Common myeloid progenitor, CD34-positive (primary cell): ENCODE results near the gene GLI3.

Source experiments
- CTCF ChIA-PET: fragments of 350-600 bp; sonication (Branson Sonifier 250); formaldehyde crosslinking; loops from one replicate; lab custom pipeline; 2021; ENCODE audit warnings: antibody characterized with exemption; lab: Charles Lee
- POLR2A ChIA-PET: fragments of 350-600 bp; sonication (Branson Sonifier 250); formaldehyde crosslinking; loops from one replicate; lab custom pipeline; 2021; ENCODE audit warnings: antibody characterized with exemption; lab: Charles Lee
- DNase-seq, 3 donors: peaks; one replicate each; pipeline versions ENCODE4 v3.0.0 to v3.0.0-alpha.2; 2013
- H3K27ac ChIP-seq, 2 experiments: 1 replicate in 1 of 2; 2 replicates in 1 of 2; pipeline ENCODE4 v1.7.0; 2013; ENCODE audit warnings: inconsistent platforms in 2 of 2, low read length in 2 of 2, mild to moderate bottlenecking in 2 of 2, low read depth in 1 of 2, moderate library complexity in 1 of 2; ENCODE audit not compliant: severe bottlenecking in 2 of 2, insufficient read depth in 1 of 2, poor library complexity in 1 of 2
- H3K27me3 ChIP-seq, 5 experiments: replicated peaks in 2 of 5; 1 replicate in 3 of 5; 2 replicates in 2 of 5; pipeline versions ENCODE4 v1.6.1 to v1.7.0; 2013; ENCODE audit warnings: low read length in 4 of 5, mild to moderate bottlenecking in 2 of 5, moderate library complexity in 2 of 5, inconsistent platforms in 1 of 5; ENCODE audit not compliant: insufficient read depth in 5 of 5, control insufficient read depth in 4 of 5
- H3K36me3 ChIP-seq, 4 experiments: 1 replicate in 2 of 4; 2 replicates in 2 of 4; pipeline versions ENCODE4 v1.6.1 to v1.7.0; 2013; ENCODE audit warnings: low read length in 3 of 4, control low read depth in 1 of 4, mild to moderate bottlenecking in 1 of 4; ENCODE audit not compliant: control insufficient read depth in 4 of 4, insufficient read depth in 4 of 4
- H3K4me1 ChIP-seq, 4 experiments: 1 replicate in 3 of 4; 2 replicates in 1 of 4; pipeline versions ENCODE4 v1.6.1 to v1.7.1; 2013; ENCODE audit warnings: low read length in 3 of 4, mild to moderate bottlenecking in 3 of 4, control low read depth in 1 of 4, inconsistent platforms in 1 of 4, moderate library complexity in 1 of 4; ENCODE audit not compliant: control insufficient read depth in 4 of 4, insufficient read depth in 4 of 4; ENCODE audit errors: control extremely low read depth in 1 of 4
- H3K4me3 ChIP-seq, 7 experiments: 1 replicate in 4 of 7; 2 replicates in 3 of 7; pipeline versions ENCODE4 v1.5.1 to v1.7.0; 2013; ENCODE audit warnings: mild to moderate bottlenecking in 7 of 7, low read length in 6 of 7, moderate library complexity in 6 of 7, inconsistent platforms in 2 of 7, low read depth in 2 of 7, control low read depth in 1 of 7; ENCODE audit not compliant: insufficient read depth in 4 of 7, control insufficient read depth in 1 of 7; ENCODE audit errors: extremely low read depth in 1 of 7
- H3K9me3 ChIP-seq, 5 experiments: 1 replicate in 4 of 5; 2 replicates in 1 of 5; pipeline versions ENCODE4 v1.6.1 to v1.7.1; 2013; ENCODE audit warnings: low read length in 4 of 5, mild to moderate bottlenecking in 2 of 5, inconsistent platforms in 1 of 5, low read depth in 1 of 5, moderate library complexity in 1 of 5; ENCODE audit not compliant: control insufficient read depth in 4 of 5, insufficient read depth in 2 of 5; ENCODE audit errors: control extremely low read depth in 1 of 5
- WGBS: methylation state at CpG from one replicate; pipeline ENCODE4 v1.1.5; 2013; ENCODE audit not compliant: insufficient coverage; 5-methylcytosine and 5-hydroxymethylcytosine counted together

GLI3 gene

DNA sequence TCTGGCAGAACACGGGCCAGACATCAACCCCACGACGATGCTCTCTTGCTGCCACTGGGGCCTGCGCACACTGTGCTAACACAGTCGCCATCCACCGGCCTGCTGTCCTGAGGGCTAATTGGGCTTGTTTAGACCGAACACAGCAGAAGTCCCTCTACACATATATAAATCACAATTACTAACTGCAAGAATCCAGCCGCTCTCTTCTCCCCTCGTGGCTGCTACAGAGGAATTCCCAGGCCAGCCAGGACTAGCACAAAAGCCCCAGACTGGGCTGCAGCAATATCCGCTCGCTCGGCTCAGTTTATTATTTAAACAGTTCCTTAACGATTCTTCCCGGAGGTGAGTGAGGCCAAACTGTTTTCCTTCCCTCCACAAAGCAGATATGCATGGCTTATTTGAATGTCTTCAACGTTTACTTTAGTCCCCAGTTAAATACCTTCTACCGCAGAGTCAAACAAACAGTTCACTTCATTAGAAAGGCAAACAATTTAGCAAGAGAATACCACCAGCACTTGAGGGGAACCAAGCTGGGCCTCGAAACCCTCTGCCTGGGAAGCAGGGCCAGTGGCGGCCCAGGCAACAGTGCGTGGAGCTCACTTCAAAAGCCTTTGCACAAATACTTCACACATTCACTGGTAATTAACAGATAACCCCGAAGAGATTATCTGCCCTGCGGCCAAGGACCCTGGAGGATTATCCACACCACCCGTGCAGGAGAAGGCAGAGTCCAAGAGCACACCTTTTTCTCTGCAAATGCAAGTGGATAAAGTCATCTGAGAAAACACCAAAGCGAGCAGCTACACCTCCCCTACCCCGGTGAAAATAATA, 145.3 kb downstream of the GLI3 start:
- no peaks in the 10 kb centered on the region for H3K36me3 ChIP-seq
- CTCF ChIA-PET, result no interaction called here
- DNase-seq, result no peak
- H3K27me3 ChIP-seq, result no peaks in the 10 kb centered on the region
- H3K4me1 ChIP-seq, result no peaks in the 10 kb centered on the region
- no peak overlapping the region for H3K4me3 ChIP-seq
- 93% methylated on average over 19 of the region's 24 CpGs for WGBS
- POLR2A ChIA-PET, result interaction anchor here (0.7 kb wide), 1 partner anchor 20 kb away, joined by 3 read pairs; no protein-coding TSS in a partner anchor
- H3K27ac ChIP-seq, result no peak overlapping the region
- peaks cover 0 to 5% (median 0%) of the 10 kb centered on the region in 5 experiments for H3K9me3 ChIP-seq

- Histone ChIP-seq H3K9me3 (peaks cover 0 to 5% (median 0%) of the 10 kb centered on the region in 5 experiments), H3K4me1 (no peaks in the 10 kb centered on the region), H3K27me3 (no peaks in the 10 kb centered on the region), H3K27ac (no peak overlapping the region), H3K4me3 (no peak overlapping the region), H3K36me3 (no peaks in the 10 kb centered on the region)
- CTCF ChIA-PET, result no interaction called here
- POLR2A ChIA-PET, result no interaction called here
- 86% methylated on average over 5 of the region's 5 CpGs for WGBS
- no peak for DNase-seq
These were observed 146.2 kb downstream of the GLI3 start for GRCh38 chr7:42090806-42091205.

DNA sequence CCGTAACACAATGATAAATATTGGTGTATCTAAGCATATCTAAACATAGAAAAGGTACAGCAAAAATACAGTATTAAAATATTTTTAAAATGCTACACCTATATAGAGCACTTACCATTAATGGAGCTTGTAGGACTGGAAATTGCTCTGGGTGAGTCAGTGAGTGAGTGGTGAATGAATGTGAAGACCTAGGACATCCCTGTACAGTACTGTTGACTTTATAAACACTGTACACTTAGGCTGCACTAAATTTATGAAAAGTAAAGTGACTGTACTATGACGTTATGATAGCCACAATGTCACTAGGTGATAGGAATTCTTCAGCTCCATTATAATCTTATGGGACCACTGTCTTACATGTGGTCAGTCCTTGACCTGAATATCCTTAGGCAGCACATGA, 147.0 kb downstream of the GLI3 start:
- no peak for DNase-seq
- Histone ChIP-seq H3K4me3 (no peak overlapping the region), H3K27ac (no peak overlapping the region), H3K36me3 (no peaks in the 10 kb centered on the region), H3K27me3 (no peaks in the 10 kb centered on the region), H3K9me3 (peaks cover 0 to 5% (median 0%) of the 10 kb centered on the region in 5 experiments), H3K4me1 (no peaks in the 10 kb centered on the region)
- ChIA-PET POLR2A (no interaction called here), CTCF (no interaction called here)
- WGBS, result 100% methylated on average over 1 of the region's 2 CpGs

- whole genome bisulfite sequencing, result 100% methylated on average over 1 of the region's 2 CpGs
- no peaks in the 10 kb centered on the region for H3K4me1 ChIP-seq
- CTCF ChIA-PET, result no interaction called here
These were observed 149.4 kb downstream of the GLI3 start for GRCh38 chr7:42087616-42088015.

GRCh38 chr7:42085531-42085930, 151.5 kb downstream of the GLI3 start:
- peaks cover 4 to 9% (median 5%) of the 10 kb centered on the region in 4 experiments for H3K4me1 ChIP-seq
- DNase-seq, result no peak
- WGBS, result 72% methylated on average over 3 of the region's 3 CpGs
- H3K27ac ChIP-seq, result no peak overlapping the region
- H3K9me3 ChIP-seq, result no peaks in the 10 kb centered on the region
- ChIA-PET POLR2A (interaction anchor here (0.7 kb wide), 1 partner anchor 685 kb away, joined by 3 read pairs; no protein-coding TSS in a partner anchor), CTCF (no interaction called here)
- peaks cover 0 to 3% (median 0%) of the 10 kb centered on the region in 5 experiments for H3K27me3 ChIP-seq
- no peak overlapping the region for H3K4me3 ChIP-seq
- no peaks in the 10 kb centered on the region for H3K36me3 ChIP-seq

More at GRCh38 chr7:42087616-42088015, 149.4 kb downstream of the GLI3 start:
- Histone ChIP-seq H3K27me3 (peaks cover 0 to 3% (median 0%) of the 10 kb centered on the region in 5 experiments), H3K36me3 (no peaks in the 10 kb centered on the region), H3K27ac (no peak overlapping the region), H3K4me3 (no peak overlapping the region), H3K9me3 (no peaks in the 10 kb centered on the region)
- DNase-seq, result no peak
- POLR2A ChIA-PET, result no interaction called here

DNA sequence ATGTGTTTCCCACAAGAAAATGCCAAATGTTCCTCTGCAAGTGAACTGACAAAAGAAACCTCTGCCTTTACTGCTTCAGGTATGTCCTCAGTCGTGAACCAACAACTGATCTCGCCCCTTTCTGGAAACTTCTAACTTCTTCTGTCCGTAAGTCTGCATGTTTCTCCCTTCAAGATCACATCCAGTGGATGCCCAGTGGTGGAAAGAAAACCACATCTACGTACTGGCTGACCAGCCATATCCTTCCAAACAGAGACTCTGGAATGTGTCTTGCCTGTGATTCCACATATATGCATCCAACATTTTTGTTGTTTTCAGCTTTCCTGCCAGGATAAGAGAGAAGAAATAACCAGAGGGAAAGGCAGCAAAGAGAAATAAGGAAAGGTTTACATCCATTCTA, 152.7 kb downstream of the GLI3 start:
- POLR2A ChIA-PET, result no interaction called here
- H3K27me3 ChIP-seq, result peaks cover 0 to 3% (median 0%) of the 10 kb centered on the region in 5 experiments

GRCh38 chr7:42083284-42083683, 153.7 kb downstream of the GLI3 start:
- no peaks in the 10 kb centered on the region for H3K36me3 ChIP-seq
- peaks cover 4 to 11% (median 6%) of the 10 kb centered on the region in 4 experiments for H3K4me1 ChIP-seq
- ChIA-PET POLR2A (no interaction called here), CTCF (interaction anchor here (1.4 kb wide), 1 partner anchor 13 kb away, joined by 3 read pairs; no protein-coding TSS in a partner anchor)
- H3K9me3 ChIP-seq, result no peaks in the 10 kb centered on the region
- no peak overlapping the region for H3K4me3 ChIP-seq
- peaks cover 0 to 3% (median 0%) of the 10 kb centered on the region in 5 experiments for H3K27me3 ChIP-seq
- no peak overlapping the region for H3K27ac ChIP-seq
- no CpG with 5 or more reads among the region's 1 CpG for WGBS
- no peak for DNase-seq

More for the DNA sequence above, 152.7 kb downstream of the GLI3 start:
- Histone ChIP-seq H3K36me3 (no peaks in the 10 kb centered on the region), H3K27ac (no peak overlapping the region), H3K4me1 (peaks cover 4 to 11% (median 6%) of the 10 kb centered on the region in 4 experiments), H3K9me3 (no peaks in the 10 kb centered on the region), H3K4me3 (no peak overlapping the region)
- no peak for DNase-seq
- WGBS, result 90% methylated on average over 3 of the region's 4 CpGs
- CTCF ChIA-PET, result interaction anchor here (1.4 kb wide), 1 partner anchor 14 kb away, joined by 3 read pairs; no protein-coding TSS in a partner anchor
